NCI-H1694 (cell line): Measurements from ENCODE around the gene LACTB.

Experiments
- DNase-seq: peaks from one replicate; lab custom pipeline; 2025; lab: John Stamatoyannopoulos, UW

The LACTB gene

DNA sequence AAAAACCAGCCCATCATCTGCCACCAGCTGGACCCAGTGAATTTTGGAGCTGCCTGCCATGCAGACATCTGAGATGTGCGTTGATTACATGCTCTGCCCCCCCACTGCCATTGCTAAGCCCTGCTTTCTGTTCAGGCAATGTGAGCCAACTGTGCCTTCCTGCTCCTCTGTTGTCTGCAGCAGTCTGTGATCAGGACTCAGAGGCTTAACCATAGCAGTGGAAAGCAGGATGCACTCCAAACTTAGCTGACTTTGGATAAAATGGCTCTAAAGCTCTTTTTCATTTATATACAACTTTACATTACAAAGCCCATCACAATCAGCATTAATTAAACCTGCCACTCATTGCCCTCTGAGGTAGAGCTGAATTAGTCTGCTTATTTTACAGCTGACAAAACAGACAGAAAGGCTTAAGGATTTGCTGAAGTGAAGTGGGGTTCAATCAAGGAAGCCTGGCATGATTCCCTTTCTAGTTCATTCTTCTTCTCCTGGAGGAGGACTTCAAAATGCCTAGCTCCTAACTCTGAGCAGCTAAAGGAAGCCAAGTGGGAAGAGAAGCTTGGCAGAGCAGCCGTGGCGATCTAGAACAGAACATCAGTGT is 51.3 kb downstream of the LACTB start:
- no peak for DNase-seq

GRCh38 chr15:63176302-63176701 is 54.6 kb downstream of the LACTB start:
- no peak for DNase-seq

DNA sequence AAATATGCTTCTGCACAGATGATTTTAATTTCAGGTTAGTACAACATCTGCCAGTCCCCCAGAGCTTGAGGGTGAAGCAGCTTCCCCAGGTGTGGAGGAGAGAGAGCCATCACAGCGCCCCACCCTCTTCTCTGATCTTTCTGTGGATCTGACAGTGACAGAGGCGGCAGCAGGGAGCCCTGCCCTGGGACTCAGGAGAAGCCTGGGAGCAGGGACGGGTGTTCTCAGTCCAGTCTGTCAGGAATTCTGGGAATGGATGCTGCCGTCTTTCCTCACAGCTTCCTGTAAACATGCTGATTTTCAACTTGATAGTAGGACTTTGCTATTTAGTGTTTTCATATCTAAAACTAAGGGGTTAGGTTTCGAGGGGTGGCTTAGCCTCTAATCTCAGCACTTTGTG is 56.4 kb downstream of the LACTB start:
- no peak for DNase-seq

- peak; percentile 35 for DNase-seq
Measured at GRCh38 chr15:63180746-63181145, 59.1 kb downstream of the LACTB start.

- DNase-seq: no peak
Measured at GRCh38 chr15:63181648-63182047, 60.0 kb downstream of the LACTB start.

GRCh38 chr15:63185206-63185605 is 63.5 kb downstream of the LACTB start:
- no peak for DNase-seq

- DNase-seq: no peak
Measured at GRCh38 chr15:63186065-63186464, 64.4 kb downstream of the LACTB start.

- no peak for DNase-seq
Measured at GRCh38 chr15:63187589-63188226, 66.0 kb downstream of the LACTB start.

GRCh38 chr15:63188247-63188925 is 66.7 kb downstream of the LACTB start:
- no peak for DNase-seq

GRCh38 chr15:63188926-63189871 is 67.5 kb downstream of the LACTB start, which contains the start of gene RAB8B:
RAB8B (plus strand) TSS chr15:63189606; CDS start chr15:63189625, 19 bp downstream.
- DNase-seq: peak; percentile 87

DNA sequence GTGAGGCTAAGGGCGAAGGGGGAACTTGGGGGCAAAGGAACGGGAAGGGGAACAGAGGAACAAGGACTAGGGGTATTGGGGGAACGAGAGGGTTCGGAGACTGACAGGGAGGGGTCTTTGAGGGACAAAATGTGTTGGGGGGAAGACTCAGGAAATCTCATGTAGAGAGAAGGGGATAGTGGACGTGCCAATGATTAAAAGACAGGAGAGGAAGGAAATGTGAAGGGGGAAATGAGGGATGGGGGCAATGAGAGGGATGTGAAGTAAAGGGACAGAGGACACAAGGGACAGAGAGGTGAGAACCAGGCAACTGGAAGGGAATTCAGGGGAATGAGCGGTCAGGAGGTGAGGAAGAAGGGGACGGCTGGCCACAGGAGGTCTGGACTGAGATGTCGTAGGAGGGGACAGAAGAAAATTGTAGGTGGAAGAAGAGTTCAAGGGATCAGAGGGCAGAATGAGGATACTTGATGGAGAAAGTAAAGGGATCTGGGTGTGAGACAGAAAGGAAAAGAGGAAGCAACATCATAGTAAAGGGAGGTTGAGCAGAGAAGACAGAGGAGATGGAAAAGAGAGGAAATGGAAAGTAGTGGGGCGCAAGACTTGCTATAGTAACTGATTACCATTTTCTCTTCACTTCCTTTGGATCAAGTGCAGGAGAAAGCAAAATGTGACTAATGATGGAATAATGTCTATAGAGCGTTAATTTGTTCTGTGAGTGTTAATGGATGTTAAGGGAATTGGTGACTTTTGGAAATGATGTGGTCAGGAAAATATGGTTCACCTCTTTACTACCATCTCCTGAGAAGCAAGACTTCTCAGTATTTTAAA is 68.5 kb downstream of the LACTB start:
- no peak for DNase-seq

DNA sequence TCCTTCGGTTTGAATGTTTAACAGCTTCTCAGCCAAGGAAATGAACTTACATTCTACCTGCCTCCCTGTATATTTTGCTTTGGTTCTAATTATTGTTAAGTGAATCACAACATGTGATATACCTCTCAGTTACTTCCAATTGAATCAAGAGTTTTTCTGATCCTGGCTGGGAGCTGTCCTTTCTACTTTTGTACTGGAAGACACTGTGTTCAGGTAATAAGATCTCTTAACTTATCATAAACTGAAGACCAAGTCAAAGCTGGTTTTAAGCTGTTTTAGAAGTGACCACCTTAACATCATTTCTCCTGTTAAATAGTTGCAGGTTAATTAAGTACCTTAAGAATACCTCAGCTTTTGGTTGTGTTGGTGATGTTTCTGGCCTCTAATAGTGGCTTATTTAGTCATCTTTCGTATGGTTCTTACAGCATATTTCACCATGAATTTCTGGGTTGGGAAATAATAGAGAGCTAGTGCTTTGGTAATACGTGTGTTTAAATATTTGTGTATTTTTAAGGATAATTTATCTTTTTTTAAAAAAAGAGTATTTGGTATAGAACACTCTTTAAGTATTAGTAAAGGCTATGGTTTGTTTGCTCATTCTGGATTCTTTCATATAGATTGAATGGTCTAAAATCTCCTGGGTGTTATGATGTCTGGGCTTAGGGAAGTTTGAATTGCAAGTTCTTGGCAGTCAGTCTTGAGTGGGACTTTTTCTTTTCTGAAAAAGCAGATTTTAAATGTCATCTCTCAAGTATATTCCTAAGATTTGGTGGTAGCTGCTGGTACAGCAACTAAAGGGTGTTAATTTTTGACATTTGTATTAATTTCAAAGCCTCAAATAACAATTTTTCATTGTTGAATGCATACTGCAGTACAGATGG is 69.3 kb downstream of the LACTB start:
- DNase-seq: no peak
